ENCODE measurements around the gene ARAP2. TPM values are rescaled to one million over a fixed set of nuclear protein-coding genes. Genes with fewer than 3 reads are reported as not detected.

ARAP2 gene
- total and polyA plus RNA-seq, 9 of the 15 experiments (the other 6 are each of a cell fraction or from before 2014, with no cell fraction given): 0.03 to 0.35 (median 0.11) TPM; not detected in 4

DNA sequence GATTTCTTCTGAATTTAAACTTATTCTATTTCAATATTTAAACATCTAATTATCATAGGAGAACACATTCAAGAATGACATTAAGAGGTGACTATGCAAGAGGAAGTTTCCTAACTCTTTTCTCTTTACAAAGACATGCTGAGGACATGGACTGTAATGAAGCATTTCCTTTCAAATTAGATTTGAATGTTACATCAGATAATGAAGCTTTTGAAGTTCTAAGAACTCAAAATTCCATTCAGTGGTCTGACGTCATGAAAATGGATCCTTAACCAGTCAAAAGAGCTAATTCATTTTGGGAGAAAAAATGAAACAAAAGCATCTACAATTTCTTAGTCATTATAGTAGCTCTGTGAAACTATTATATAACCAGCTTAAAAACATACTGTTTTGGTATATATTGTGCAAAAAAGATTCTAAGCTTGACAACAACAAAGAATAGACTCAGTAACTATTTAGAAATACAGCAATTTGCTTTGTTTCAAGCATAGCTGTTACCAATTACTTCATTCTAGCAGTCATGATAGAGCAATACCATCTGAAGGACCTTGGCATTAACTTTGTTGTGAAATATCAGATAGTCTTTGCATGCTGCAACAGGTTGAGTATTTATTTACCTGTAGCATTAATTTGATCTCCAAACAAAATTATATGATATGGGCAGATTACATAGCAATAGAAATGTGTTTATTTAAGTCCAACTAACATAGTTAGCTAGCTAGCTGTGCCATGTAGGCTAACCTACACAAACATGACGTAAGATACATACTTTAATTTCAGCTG is 23.4 kb upstream of the ARAP2 start (continued):
- TF ChIP-seq, protein P1, sequence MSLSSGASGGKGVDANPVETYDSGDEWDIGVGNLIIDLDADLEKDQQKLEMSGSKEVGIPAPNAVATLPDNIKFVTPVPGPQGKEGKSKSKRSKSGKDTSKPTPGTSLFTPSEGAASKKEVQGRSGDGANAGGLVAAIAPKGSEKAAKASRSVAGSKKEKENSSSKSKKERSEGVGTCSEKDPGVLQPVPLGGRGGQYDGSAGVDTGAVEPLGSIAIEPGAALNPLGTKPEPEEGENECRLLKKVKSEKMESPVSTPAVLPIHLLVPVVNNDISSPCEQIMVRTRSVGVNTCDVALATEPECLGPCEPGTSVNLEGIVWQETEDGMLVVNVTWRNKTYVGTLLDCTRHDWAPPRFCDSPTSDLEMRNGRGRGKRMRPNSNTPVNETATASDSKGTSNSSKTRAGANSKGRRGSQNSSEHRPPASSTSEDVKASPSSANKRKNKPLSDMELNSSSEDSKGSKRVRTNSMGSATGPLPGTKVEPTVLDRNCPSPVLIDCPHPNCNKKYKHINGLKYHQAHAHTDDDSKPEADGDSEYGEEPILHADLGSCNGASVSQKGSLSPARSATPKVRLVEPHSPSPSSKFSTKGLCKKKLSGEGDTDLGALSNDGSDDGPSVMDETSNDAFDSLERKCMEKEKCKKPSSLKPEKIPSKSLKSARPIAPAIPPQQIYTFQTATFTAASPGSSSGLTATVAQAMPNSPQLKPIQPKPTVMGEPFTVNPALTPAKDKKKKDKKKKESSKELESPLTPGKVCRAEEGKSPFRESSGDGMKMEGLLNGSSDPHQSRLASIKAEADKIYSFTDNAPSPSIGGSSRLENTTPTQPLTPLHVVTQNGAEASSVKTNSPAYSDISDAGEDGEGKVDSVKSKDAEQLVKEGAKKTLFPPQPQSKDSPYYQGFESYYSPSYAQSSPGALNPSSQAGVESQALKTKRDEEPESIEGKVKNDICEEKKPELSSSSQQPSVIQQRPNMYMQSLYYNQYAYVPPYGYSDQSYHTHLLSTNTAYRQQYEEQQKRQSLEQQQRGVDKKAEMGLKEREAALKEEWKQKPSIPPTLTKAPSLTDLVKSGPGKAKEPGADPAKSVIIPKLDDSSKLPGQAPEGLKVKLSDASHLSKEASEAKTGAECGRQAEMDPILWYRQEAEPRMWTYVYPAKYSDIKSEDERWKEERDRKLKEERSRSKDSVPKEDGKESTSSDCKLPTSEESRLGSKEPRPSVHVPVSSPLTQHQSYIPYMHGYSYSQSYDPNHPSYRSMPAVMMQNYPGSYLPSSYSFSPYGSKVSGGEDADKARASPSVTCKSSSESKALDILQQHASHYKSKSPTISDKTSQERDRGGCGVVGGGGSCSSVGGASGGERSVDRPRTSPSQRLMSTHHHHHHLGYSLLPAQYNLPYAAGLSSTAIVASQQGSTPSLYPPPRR (CRISPR knock-in tag; IDR thresholded peaks at IDR 0.05; ENCODE audit: borderline replicate concordance): no peak
- TF ChIP-seq ZNF282 (CRISPR knock-in tag; IDR thresholded peaks at IDR 0.05) (no peak), HMGN3 (IDR thresholded peaks at IDR 0.05; ENCODE audit: borderline replicate concordance, extremely low read depth, insufficient read length, low read depth, low read length) (no peak)
- TF ChIP-seq, protein P2, sequence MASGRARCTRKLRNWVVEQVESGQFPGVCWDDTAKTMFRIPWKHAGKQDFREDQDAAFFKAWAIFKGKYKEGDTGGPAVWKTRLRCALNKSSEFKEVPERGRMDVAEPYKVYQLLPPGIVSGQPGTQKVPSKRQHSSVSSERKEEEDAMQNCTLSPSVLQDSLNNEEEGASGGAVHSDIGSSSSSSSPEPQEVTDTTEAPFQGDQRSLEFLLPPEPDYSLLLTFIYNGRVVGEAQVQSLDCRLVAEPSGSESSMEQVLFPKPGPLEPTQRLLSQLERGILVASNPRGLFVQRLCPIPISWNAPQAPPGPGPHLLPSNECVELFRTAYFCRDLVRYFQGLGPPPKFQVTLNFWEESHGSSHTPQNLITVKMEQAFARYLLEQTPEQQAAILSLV (tag; IDR thresholded peaks at IDR 0.05): no peak
- TF ChIP-seq, protein P3, sequence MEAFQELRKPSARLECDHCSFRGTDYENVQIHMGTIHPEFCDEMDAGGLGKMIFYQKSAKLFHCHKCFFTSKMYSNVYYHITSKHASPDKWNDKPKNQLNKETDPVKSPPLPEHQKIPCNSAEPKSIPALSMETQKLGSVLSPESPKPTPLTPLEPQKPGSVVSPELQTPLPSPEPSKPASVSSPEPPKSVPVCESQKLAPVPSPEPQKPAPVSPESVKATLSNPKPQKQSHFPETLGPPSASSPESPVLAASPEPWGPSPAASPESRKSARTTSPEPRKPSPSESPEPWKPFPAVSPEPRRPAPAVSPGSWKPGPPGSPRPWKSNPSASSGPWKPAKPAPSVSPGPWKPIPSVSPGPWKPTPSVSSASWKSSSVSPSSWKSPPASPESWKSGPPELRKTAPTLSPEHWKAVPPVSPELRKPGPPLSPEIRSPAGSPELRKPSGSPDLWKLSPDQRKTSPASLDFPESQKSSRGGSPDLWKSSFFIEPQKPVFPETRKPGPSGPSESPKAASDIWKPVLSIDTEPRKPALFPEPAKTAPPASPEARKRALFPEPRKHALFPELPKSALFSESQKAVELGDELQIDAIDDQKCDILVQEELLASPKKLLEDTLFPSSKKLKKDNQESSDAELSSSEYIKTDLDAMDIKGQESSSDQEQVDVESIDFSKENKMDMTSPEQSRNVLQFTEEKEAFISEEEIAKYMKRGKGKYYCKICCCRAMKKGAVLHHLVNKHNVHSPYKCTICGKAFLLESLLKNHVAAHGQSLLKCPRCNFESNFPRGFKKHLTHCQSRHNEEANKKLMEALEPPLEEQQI (IDR thresholded peaks at IDR 0.05): no peak
